CD4-positive, alpha-beta T cell treated with Interleukin-17A for 1 hour (primary cell): Measurements from ENCODE around the gene FAM110A.
"Not testable (repeated sequence)": the region's sequence is repeated elsewhere in the genome, so short reads cannot be mapped to it uniquely, and the experiment has no call there.

Experiments used
- DNase-seq: peaks from one replicate; pipeline ENCODE4 v3.0.0-alpha.2; 2020

FAM110A gene

DNA sequence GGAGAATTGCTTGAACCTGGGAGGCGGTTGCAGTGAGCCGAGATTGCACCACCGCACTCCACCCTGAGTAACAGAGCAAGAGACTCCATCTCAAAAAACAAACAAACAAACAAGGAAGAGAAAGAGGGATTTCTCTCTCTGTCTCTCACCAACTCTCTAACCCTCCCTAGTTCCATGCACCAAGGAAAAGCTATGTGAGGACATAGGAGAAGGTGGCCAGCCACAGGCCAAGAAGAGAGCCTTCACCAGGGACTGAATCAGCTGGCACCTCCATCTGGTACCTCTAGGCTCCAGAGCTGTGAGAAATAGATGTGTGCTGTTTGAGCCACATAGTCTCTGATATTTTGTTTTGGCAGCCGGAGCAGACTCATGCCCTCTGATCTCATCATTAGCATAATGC, 9.0 kb upstream of the FAM110A start:
- no peak for DNase-seq

- no peak for DNase-seq
Measured at GRCh38 chr20:824916-825315, 8.6 kb upstream of the FAM110A start.

DNA sequence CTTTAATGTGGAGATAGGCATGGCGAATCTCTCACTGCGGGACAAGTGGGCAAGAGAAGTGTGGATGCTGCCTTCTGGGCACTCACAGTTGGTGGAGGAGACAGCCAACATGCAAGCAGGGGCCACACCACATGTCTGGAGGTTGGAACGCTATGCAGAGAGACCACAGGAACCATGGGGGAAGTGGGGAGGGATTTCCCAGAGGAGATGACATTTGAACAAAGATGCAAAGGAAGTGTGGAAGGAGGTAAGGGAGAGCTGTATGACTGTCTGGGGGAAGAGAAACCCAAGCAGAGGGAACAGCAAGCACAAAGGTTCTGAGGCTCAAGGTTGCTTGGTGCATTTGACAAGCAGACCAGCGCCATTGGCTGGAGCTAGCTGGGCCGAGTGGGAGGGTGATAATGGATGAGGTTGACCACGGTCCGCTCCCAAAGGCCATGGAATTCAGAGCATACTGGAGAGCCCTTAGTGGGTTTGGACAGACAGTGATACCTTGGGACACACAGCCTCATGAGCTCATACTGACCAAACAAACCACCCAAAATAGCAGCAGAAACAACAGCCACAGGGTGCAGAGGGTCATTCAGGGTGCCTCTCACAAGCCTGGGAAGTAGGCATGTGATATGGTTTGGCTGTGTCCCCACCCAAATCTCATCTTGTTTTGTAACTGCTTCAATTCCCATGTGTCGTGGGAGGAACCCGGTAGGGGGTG, 7.6 kb upstream of the FAM110A start:
- DNase-seq = no peak

DNA sequence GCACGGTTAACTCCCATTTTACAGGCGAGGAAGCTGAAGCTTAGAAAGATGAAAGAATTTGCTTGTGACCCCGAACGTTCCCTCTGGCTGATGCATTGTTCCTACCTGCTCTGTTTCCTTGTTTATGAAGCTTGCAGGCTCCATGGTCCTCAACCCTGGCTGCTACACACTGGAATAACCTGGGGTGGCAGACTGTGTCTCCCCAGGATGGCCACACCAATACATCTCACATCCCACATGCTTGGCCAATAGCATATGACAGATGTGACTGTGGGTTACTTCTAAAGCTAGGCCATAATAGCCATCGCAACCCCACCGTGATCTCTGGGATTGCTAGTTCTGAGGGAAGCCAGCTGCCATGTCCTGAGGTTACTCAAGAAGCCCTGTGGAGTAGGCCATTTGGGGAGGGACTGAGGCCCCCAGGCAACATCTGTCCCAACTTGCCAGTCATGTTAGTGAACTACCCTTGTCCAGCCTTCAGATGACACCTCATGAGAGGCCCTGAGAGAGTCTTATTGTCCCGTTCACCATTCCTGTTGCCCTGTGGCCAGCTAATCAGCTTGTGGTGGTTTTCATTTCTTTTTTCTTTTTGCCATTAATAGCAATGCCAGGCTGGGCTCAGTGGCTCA, 6.7 kb upstream of the FAM110A start:
- no peak for DNase-seq

DNA sequence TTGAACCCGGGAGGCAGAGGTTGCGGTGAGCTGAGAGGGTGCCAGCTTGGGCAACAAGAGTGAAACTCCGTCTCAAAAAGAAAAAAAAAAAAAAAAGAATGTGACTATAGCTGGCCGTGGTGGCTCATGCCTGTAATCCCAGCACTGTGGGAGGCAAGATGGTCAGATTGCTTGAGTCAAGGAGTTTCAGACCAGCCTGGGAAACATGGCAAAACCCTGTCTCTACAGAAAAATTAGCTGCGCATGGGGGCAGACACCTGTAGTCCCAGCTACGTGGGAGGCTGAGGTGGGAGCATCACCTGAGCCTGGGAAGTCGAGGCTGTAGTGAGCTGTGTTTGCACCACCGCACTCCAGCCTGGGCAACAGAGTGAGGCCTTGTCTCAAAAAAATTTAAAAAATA, 5.5 kb upstream of the FAM110A start:
- not testable (repeated sequence) for DNase-seq

DNA sequence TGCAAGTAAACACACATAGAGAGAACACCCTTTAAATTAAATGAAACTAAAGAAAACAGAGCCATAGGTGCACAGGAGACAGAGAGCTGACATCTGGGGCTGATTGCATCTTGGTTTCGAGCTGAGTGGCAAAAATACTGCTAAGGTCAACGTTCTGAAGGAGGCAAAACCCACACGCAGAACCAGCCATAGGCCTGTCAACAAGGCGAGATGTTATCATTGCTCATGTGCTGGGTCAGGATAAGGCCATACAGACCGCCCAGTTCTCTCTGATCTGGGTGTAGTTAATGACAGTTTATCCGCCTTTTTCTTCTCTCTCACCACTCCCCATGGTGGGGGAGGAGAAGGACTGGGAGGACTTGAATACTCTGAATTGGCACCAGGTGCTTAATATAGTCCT, 4.5 kb upstream of the FAM110A start:
- no peak for DNase-seq

- DNase-seq = no peak
Measured at GRCh38 chr20:829551-829950, 4.0 kb upstream of the FAM110A start.

- DNase-seq = no peak
Measured at GRCh38 chr20:830011-830521, 3.4 kb upstream of the FAM110A start.

GRCh38 chr20:831251-831650, 2.3 kb upstream of the FAM110A start:
- no peak for DNase-seq

DNA sequence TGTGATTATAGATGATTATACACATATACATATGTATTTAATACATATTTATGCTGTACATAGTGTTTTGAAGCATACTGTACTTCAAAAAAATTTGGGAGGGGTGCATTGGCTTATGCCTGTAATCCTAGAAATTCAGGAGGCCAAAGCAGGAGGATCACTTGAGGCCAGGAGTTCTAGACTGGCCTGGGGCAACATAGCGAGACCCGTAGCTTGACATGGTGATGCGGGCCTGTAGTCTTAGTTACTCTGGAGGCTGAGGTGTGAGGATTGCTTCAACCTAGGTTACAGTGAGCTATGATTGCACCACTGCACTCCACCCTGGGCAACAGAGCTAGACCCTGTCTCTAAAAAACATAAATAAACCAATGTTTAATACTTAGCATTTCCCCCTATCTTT, 1.6 kb upstream of the FAM110A start:
- no peak for DNase-seq

DNA sequence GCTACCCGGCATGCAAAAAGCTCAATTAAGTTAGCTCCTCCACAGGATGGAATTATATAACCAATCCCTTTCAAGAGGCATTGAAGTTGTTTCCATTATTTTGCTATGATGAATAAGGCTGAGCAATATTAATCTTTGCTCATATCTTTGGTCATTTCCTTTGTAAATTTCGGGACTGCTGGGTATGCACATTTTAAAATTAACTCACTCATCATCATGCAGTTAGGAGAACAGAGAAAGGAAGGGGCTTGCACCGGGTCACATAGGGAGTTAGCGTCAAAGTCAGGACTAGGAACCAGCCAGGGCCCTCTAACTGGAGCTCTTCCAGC, 430 bp upstream of the FAM110A start:
- no peak for DNase-seq

DNA sequence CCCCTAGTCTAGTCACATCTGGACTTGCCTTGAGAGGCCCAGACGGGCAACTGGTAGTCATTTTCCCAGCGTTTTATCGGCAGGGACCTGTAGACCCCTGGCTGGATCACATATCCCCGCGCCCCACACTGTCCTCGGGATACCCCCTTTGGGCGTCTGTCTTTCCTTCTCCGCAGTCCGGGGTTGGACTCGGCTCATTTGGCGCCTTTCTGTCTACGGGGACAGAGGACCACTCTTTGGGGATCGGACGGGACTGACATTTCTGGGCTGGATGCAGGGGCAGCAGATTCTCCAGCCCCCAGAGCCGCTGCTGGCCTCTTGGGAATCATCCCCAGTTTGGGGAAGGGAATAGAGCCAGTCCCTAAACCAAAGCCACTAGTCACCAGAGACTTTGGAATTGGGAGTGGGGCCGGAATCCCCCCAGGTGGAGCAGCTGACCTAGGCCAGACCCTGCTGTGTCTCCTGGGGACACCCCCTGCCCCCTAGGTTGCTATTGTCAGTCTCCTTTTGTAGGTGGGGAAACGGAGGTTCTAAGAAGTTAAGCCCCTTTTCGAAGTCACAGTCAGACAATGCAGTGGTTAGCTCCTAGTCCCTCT, 734 bp downstream of the FAM110A start:
- no peak for DNase-seq

- DNase-seq = no peak
Measured at GRCh38 chr20:835608-836045, 2.1 kb downstream of the FAM110A start.

- DNase-seq = no peak
Measured at GRCh38 chr20:836190-836589, 2.7 kb downstream of the FAM110A start.

- DNase-seq = no peak
Measured at GRCh38 chr20:839015-839414, 5.5 kb downstream of the FAM110A start.

DNA sequence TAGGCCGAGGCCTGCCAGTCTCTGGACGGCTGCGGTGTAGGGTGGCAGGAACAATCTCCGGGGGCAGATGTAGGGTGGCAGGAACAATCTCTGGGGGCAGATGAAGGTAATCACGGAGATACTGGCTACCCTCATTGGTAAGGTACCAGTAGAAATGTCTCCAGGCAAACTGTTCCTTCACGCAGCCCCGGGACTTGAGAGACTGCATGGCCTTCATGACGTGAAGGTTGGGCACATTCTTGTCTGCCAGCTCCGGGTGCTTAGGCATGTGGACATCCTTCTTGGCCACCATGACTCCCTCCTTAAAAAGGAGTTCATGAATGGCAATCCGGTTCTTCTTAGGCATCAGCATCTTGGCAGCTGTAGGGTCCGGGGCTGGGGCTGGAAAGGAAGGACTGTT, 6.1 kb downstream of the FAM110A start:
- DNase-seq = no peak

- DNase-seq = no peak
Measured at GRCh38 chr20:840503-840857, 7.0 kb downstream of the FAM110A start.

DNA sequence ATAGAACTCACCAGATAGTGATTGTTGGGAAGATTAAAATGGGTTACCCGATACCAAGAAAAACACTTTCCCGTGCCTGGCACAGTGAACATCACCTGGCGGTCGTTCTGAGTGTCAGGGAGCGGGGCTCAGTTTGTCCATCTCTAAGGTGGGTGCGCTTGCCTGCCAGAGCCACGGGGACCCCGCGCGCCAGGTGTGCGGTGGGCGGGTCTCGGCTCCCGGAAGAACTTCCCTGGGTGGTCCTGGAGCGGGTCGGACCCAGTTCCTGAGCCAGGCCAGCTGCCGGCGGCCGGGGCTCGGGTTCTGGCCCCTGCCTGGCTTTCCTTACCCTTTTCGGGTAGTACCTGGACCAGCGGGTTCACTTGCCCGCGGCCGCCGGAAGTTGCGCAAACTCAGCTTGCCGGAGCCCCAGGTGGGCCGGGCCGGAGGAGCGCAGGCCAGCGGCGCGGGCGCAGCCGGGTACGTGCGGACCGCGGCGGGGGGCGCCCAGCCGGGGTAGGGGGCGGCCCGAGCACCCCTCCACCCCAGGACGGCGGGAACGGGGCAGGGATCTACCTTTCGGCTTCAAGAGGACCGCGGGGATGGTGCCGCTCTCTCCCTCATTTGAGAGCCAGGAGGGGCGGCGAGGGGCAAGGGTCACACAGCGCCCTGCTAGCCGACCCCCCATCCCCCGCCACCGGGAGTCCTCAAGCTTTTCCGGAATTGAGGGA, 7.5 kb downstream of the FAM110A start:
- no peak for DNase-seq

- no peak for DNase-seq
Measured at GRCh38 chr20:841568-842546, 8.3 kb downstream of the FAM110A start.

- no peak for DNase-seq
Measured at GRCh38 chr20:842547-842940, 9.0 kb downstream of the FAM110A start.

GRCh38 chr20:843912-844311, 10.4 kb downstream of the FAM110A start:
- no peak for DNase-seq

- peak; percentile 95 for DNase-seq
Measured at GRCh38 chr20:844473-845225, 11.1 kb downstream of the FAM110A start.
